ENCODE data around the gene CHMP4A. TPM values are rescaled to one million over a fixed set of nuclear protein-coding genes. Genes with fewer than 3 reads are reported as not detected.

The CHMP4A gene
- total and polyA plus RNA-seq, 3 donors from 2014 or later, result 52.9 to 111 (median 56.3) TPM

DNA sequence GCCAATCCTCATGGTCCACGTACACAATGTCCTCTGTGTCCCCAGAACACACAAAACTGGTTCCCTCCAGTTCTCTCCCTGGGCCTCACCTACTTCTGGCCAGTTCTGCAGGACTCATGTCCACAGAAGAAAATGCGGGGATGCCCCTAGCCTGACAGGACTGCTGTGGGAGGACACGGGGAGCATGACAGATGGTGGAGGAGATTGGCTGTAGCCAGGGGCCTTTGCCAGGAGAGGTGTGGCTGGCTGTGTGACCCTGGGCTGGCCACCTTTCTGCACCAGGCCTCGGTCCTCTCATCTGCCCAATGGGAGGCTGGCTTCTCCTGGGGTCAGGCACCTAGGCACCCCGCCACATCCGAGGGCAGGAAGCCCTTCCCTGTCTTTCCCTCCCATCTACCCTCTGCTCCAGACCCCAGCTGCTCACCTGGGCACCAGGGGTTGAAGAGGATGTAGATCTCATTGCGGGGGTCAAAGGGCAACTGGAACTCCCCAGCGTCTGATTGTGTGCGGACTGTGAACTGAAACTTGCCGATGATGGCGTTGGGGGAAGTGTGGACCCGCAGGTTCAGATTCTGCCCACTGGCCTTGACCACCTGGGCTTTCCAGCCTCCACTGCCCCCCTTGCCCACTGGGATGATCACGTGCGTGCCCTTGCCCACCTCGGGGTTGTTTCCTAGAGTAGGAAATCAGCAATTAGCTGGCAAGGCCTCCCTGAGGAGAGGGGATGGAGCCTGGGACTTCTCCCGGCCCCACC, 46.9 kb upstream of the CHMP4A start:
- Histone ChIP-seq H3K27ac (no peak overlapping the region), H3K4me3 (no peak overlapping the region), H3K36me3 (ENCODE audit: low read depth, missing control alignments) (no peaks in the 10 kb centered on the region), H3K27me3 (no peaks in the 10 kb centered on the region), H3K4me1 (no peaks in the 10 kb centered on the region), H3K9me3 (no peaks in the 10 kb centered on the region)
- DNase-seq, result no peak
- no peak for TF ChIP-seq POLR2A (IDR thresholded peaks at IDR 0.05)
- no peak for TF ChIP-seq CTCF (IDR thresholded peaks at IDR 0.05)
- WGBS, 2 donors, result 89% methylated on average over 12 to 16 of the region's 16 CpGs
- intact Hi-C loops (cut with DNase I; ENCODE audit: low total_unique reads), result no loop called here

DNA sequence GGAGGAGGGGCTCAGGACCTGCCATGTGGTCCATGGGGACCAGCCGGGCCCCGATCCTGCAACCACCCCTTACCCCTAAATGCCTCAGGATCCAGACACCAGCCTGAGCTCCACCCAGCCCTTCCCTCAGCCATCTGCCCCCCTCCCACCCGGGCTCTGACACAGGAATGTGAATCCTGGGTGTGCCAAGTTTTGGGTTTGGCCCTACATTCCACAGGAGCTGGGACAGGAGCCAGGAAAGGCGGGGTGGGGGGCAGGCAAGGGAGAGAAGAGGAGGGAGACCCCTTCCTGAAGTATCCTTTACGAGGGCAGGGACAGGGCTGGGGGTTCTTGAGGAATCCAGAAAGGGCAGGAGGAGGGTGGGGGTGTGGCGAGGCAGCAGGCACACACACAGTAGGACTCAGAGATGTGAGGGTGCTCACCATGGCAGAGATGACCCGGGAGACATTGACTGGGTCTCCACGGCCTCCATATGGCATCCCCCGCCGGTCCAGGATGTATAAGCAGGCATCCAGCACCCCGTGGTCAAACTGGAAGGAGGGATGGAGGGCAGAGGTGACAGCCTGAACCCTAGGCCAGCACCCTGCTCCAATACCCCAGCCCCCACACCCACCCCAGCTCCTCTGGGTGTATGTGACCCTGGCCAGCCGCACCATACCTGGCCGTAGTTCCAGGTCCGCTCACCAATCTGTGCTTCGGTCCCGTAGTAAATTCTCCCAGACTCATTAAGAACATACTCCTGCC, 46.2 kb upstream of the CHMP4A start:
- no peak overlapping the region for H3K4me3 ChIP-seq
- H3K4me1 ChIP-seq, result no peaks in the 10 kb centered on the region
- WGBS, 2 donors, result 85 to 90% methylated on average over 14 to 16 of the region's 16 CpGs
- no peaks in the 10 kb centered on the region for H3K27me3 ChIP-seq
- no peak for DNase-seq
- H3K27ac ChIP-seq, result no peak overlapping the region
- no peaks in the 10 kb centered on the region for H3K9me3 ChIP-seq
- intact Hi-C loops (cut with DNase I; ENCODE audit: low total_unique reads), result no loop called here
- H3K36me3 ChIP-seq (ENCODE audit: low read depth, missing control alignments), result no peaks in the 10 kb centered on the region
- TF ChIP-seq POLR2A (IDR thresholded peaks at IDR 0.05) (no peak), CTCF (IDR thresholded peaks at IDR 0.05) (no peak)

DNA sequence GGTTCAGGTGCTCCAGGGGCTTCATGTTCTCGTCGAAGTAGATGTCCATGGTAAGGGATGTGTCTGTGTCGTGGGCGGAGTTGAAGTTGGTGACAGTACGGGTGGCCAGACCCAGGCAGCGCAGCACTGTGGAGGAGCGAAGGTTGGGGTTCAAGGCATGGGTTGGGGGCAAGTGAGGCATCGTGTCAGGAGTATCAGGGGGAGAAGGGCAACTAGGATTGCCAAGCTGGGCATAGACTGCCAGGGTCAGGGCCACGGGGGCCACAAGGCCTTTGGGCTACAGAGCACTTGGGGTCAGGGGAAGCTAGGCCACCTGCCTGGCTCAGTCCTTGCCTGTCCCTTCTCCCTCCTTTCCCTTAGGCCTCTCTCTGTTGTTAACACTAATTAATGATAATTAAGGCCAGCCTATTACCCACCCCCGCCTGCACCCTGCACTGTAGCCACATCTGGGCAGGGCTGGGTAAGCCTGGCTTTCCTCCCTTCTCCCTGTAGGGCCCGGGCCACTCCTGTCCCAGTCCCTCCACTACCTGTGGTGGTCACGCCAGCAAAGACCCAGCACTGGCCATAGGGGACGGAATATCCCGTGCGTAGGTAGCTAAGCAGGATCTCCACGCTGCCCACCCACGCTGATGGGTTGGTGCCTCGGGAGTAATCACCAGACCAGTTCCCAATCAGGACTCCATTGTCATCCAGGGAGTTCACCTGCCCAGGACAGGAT, 45.4 kb upstream of the CHMP4A start:
- Histone ChIP-seq H3K36me3 (ENCODE audit: low read depth, missing control alignments) (no peaks in the 10 kb centered on the region), H3K9me3 (no peaks in the 10 kb centered on the region)
- WGBS, 2 donors, result 83 to 94% methylated on average over 5 to 18 of the region's 18 CpGs

DNA sequence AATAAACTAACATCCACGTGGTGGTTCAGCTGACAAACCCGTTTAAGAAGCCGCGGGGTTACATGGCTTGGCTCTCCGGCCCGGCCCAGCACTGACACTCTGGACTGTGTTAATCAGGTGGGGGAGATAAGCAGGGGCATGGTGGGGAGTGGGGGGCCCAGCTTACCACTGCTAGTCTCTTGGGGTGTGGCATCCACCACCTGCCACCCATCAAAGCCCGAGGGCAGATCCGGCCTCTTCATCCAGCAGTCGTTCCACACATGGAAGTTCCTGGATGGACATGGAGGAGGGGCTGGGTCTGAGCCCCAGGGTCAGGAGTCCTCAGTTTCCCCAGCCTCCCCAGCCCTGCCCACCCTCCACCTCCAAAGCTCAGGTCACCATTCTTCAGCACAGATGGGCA, 44.8 kb upstream of the CHMP4A start:
- Histone ChIP-seq H3K27me3 (no peaks in the 10 kb centered on the region), H3K9me3 (no peaks in the 10 kb centered on the region), H3K27ac (no peak overlapping the region), H3K4me1 (no peaks in the 10 kb centered on the region), H3K4me3 (no peak overlapping the region), H3K36me3 (ENCODE audit: low read depth, missing control alignments) (no peaks in the 10 kb centered on the region)
- TF ChIP-seq CTCF (IDR thresholded peaks at IDR 0.05), result no peak
- no peak for DNase-seq
- intact Hi-C loops (cut with DNase I; ENCODE audit: low total_unique reads), result no loop called here
- WGBS, 2 donors, result 87 to 92% methylated on average over 6 to 9 of the region's 9 CpGs

More for the DNA sequence above, 45.4 kb upstream of the CHMP4A start:
- intact Hi-C loops (cut with DNase I; ENCODE audit: low total_unique reads), result no loop called here
- Histone ChIP-seq H3K27me3 (no peaks in the 10 kb centered on the region), H3K27ac (no peak overlapping the region), H3K4me3 (no peak overlapping the region), H3K4me1 (no peaks in the 10 kb centered on the region)
- TF ChIP-seq POLR2A (IDR thresholded peaks at IDR 0.05) (no peak), CTCF (IDR thresholded peaks at IDR 0.05) (no peak)
- DNase-seq, result no peak

All from testis (tissue), 3 donors.